ENCODE measurements around the gene PTPRG. TPM values are rescaled to one million over a fixed set of nuclear protein-coding genes. Genes with fewer than 3 reads are reported as not detected.

Gene PTPRG
- polyA plus RNA-seq, 1 donor (not counting 4 experiments of a cell fraction or from before 2014, with no cell fraction given): 12.1 TPM

- Histone ChIP-seq H3K4me1 (ENCODE audit: control insufficient read depth, extremely low read depth, insufficient read depth, low read length) (no peaks in the 10 kb centered on the region), H3K36me3 (ENCODE audit: control insufficient read depth in 2 of 2, extremely low read depth in 1 of 2, insufficient read depth in 2 of 2, low read length in 2 of 2) (no peaks in the 10 kb centered on the region), H3K4me2 (ENCODE audit: control insufficient read depth, extremely low read depth, insufficient read depth, low read depth, low read length) (no peak overlapping the region), H3K9ac (ENCODE audit: control insufficient read depth, extremely low read depth, insufficient read depth, low read length) (no peak overlapping the region), H3K27me3 (ENCODE audit: control insufficient read depth, extremely low read depth, insufficient read depth, low read length) (no peaks in the 10 kb centered on the region), H2AFZ (ENCODE audit: control insufficient read depth, low read length) (no peak overlapping the region), H3K4me3 (ENCODE audit: control insufficient read depth in 2 of 3, extremely low read depth in 1 of 3, insufficient read depth in 2 of 3, low read depth in 1 of 3, low read length in 3 of 3) (no peak overlapping the region), H4K20me1 (ENCODE audit: control insufficient read depth, extremely low read depth, insufficient read depth, low read length) (no peaks in the 10 kb centered on the region), H3K79me2 (ENCODE audit: control insufficient read depth, insufficient read depth, low read length) (no peaks in the 10 kb centered on the region), H3K9me1 (ENCODE audit: control insufficient read depth, extremely low read depth, insufficient read depth, low read length) (no peaks in the 10 kb centered on the region), H3K9me3 (ENCODE audit: control insufficient read depth, low read depth, low read length) (no peaks in the 10 kb centered on the region), H3K27ac (ENCODE audit: control insufficient read depth, insufficient read depth, low read length) (no peak overlapping the region)
- TF ChIP-seq CTCF (optimal IDR thresholded peaks at IDR 0.05 in 1 of 3, IDR thresholded peaks at IDR 0.05 in 1 of 3, conservative IDR thresholded peaks at IDR 0.05 in 1 of 3; ENCODE audit: extremely low read depth in 1 of 3, insufficient read depth in 2 of 3, low read length in 3 of 3) (no peak), EZH2 (IDR thresholded peaks at IDR 0.05; ENCODE audit: low read length) (no peak)
- DNase-seq (ENCODE audit: low read depth, low spot score) (no peak), FAIRE-seq (no peak)
- dilution Hi-C loops (cut with MboI; ENCODE audit: extremely low pct_ligation_motif_present, low sequenced_read_pairs): no loop called here
These were observed 247.6 kb downstream of the PTPRG start for GRCh38 chr3:61808999-61809398.

- H3K4me1 ChIP-seq (ENCODE audit: control insufficient read depth, extremely low read depth, insufficient read depth, low read length): no peaks in the 10 kb centered on the region
These were observed 248.5 kb downstream of the PTPRG start for GRCh38 chr3:61809879-61810278.

More at GRCh38 chr3:61809879-61810278, 248.5 kb downstream of the PTPRG start:
- Histone ChIP-seq H3K36me3 (ENCODE audit: control insufficient read depth in 2 of 2, extremely low read depth in 1 of 2, insufficient read depth in 2 of 2, low read length in 2 of 2) (no peaks in the 10 kb centered on the region), H4K20me1 (ENCODE audit: control insufficient read depth, extremely low read depth, insufficient read depth, low read length) (no peaks in the 10 kb centered on the region), H3K9me1 (ENCODE audit: control insufficient read depth, extremely low read depth, insufficient read depth, low read length) (no peaks in the 10 kb centered on the region), H3K9ac (ENCODE audit: control insufficient read depth, extremely low read depth, insufficient read depth, low read length) (no peak overlapping the region), H3K27me3 (ENCODE audit: control insufficient read depth, extremely low read depth, insufficient read depth, low read length) (no peaks in the 10 kb centered on the region), H3K9me3 (ENCODE audit: control insufficient read depth, low read depth, low read length) (no peaks in the 10 kb centered on the region), H3K4me3 (ENCODE audit: control insufficient read depth in 2 of 3, extremely low read depth in 1 of 3, insufficient read depth in 2 of 3, low read depth in 1 of 3, low read length in 3 of 3) (no peak overlapping the region), H2AFZ (ENCODE audit: control insufficient read depth, low read length) (no peak overlapping the region), H3K27ac (ENCODE audit: control insufficient read depth, insufficient read depth, low read length) (no peak overlapping the region), H3K4me2 (ENCODE audit: control insufficient read depth, extremely low read depth, insufficient read depth, low read depth, low read length) (no peak overlapping the region), H3K79me2 (ENCODE audit: control insufficient read depth, insufficient read depth, low read length) (no peaks in the 10 kb centered on the region)
- FAIRE-seq (no peak), DNase-seq (ENCODE audit: low read depth, low spot score) (no peak)
- TF ChIP-seq CTCF (optimal IDR thresholded peaks at IDR 0.05 in 1 of 3, IDR thresholded peaks at IDR 0.05 in 1 of 3, conservative IDR thresholded peaks at IDR 0.05 in 1 of 3; ENCODE audit: extremely low read depth in 1 of 3, insufficient read depth in 2 of 3, low read length in 3 of 3): no peak
- TF ChIP-seq EZH2 (IDR thresholded peaks at IDR 0.05; ENCODE audit: low read length): no peak
- dilution Hi-C loops (cut with MboI; ENCODE audit: extremely low pct_ligation_motif_present, low sequenced_read_pairs): no loop called here

Measured in keratinocyte (primary cell).